HepG2 (cell line): ENCODE data around the gene NISCH.

Experiments used
- EP300 ChIP-seq, 3 experiments: sonication (generic) in 1 of 3; formaldehyde crosslinking in 1 of 3; IDR thresholded peaks; 2 replicates each; pipeline versions ENCODE4 v1.5.1 to v1.6.1; 2011 to 2020; ENCODE audit warnings: low read depth in 2 of 3, low read length in 2 of 3, borderline replicate concordance in 1 of 3, improper control_type of control experiment in 1 of 3, mild to moderate bottlenecking in 1 of 3, missing genetic modification reagents in 1 of 3, moderate library complexity in 1 of 3
- EZH2 ChIP-seq: conservative IDR thresholded peaks from 2 replicates; pipeline ENCODE4 v1.6.1; 2012; ENCODE audit warnings: mild to moderate bottlenecking, low read depth, low read length, moderate library complexity
- FIP1L1 ChIP-seq: fragments of 200-400 bp; formaldehyde crosslinking; IDR thresholded peaks from 2 replicates; pipeline ENCODE4 v1.6.1; 2018; ENCODE audit warnings: low read depth, mild to moderate bottlenecking, low read length, moderate library complexity, borderline replicate concordance; ENCODE audit not compliant: insufficient read depth
- KAT2B ChIP-seq: fragments of 150-350 bp; IDR thresholded peaks from 2 replicates; pipeline ENCODE4 v1.6.1; 2014; ENCODE audit warnings: low read depth, low read length, borderline replicate concordance
- PHF5A ChIP-seq: IDR thresholded peaks from one replicate; pipeline ENCODE4 v1.6.1; 2018; ENCODE audit warnings: low read depth, missing genetic modification reagents; ENCODE audit not compliant: unreplicated experiment
- RAD21 ChIP-seq: fragments of 450-650 bp; formaldehyde crosslinking; IDR thresholded peaks from 2 replicates; pipeline ENCODE4 v1.5.0; 2020; ENCODE audit warnings: mild to moderate bottlenecking
- ZBTB7A ChIP-seq: sonication (generic); formaldehyde crosslinking; IDR thresholded peaks from 2 replicates; pipeline ENCODE4 v1.8.0; 2022; ENCODE audit warnings: mild to moderate bottlenecking, missing genetic modification reagents
- ZNF563 ChIP-seq: sonication (generic); formaldehyde crosslinking; IDR thresholded peaks from 2 replicates; pipeline ENCODE4 v1.8.0; 2022; ENCODE audit warnings: mild to moderate bottlenecking, moderate library complexity, missing genetic modification reagents
- ZSCAN22 ChIP-seq: sonication (generic); formaldehyde crosslinking; IDR thresholded peaks from 2 replicates; pipeline ENCODE4 v1.4.0; 2020; ENCODE audit warnings: mild to moderate bottlenecking, missing genetic modification reagents

DNA sequence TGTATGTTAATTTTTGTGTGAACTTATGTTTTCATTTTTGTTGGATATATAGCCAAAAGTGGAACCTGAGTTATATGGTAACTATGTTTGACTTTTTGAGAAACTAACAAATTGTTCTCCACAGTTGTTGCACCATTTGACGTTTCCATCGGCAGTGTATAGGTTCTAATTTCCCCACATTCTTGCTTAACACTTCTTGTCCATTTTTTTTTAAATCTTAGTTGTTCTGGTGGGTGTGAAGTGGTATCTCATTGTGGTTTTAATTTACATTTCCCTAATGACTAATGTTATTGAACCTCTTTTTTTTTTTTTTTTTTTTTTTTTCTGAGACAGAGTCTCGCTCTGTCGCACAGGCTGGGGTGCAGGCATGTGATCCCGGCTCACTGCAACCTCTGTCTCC is 8.0 kb downstream of the NISCH start:
- no peak for TF ChIP-seq EP300 (IDR thresholded peaks at IDR 0.05; ENCODE audit: low read depth in 2 of 2, low read length in 2 of 2)
- TF ChIP-seq EP300 (CRISPR knock-in tag; IDR thresholded peaks at IDR 0.05; ENCODE audit: borderline replicate concordance) = no peak
- TF ChIP-seq FIP1L1 = no peak
- TF ChIP-seq ZNF563 (CRISPR knock-in tag) = no peak
- no peak for TF ChIP-seq RAD21 (CRISPR knock-in tag)
- no peak for TF ChIP-seq EZH2
- no peak for TF ChIP-seq PHF5A (CRISPR knock-in tag)
- TF ChIP-seq ZSCAN22 (CRISPR knock-in tag) = no peak
- TF ChIP-seq ZBTB7A (CRISPR knock-in tag) = no peak
- TF ChIP-seq KAT2B = no peak
